HepG2 (cell line): ENCODE measurements around the gene SLC4A8. TPM values are rescaled to one million over a fixed set of nuclear protein-coding genes. Genes with fewer than 3 reads are reported as not detected.

Source experiments
- ATAC-seq: fragments of 200-7000 bp; cut with Tn5 transposase; 3 replicates; pipeline ENCODE4 v1.9.1; 2020; ENCODE audit warnings: mild to moderate bottlenecking, moderate library complexity
- BruUV-seq: library from RNA; stranded (reverse); fragments of 400-500 nt; replicated peaks from 2 replicates; lab custom pipeline; 2021; lab: Mats Ljungman, UMichigan
- CTCF ChIA-PET: fragments of 300-600 bp; formaldehyde crosslinking; extraction: SDS; loops from one replicate; lab custom pipeline; 2021; ENCODE audit warnings: low total read pairs, inconsistent platforms, low intra/inter-chr PET ratio; lab: Yijun Ruan, JAX
- POLR2A ChIA-PET: fragments of 350-600 bp; sonication (Branson Sonifier 250); formaldehyde crosslinking; loops from one replicate; lab custom pipeline; 2020; ENCODE audit warnings: antibody characterized with exemption, inconsistent platforms; lab: Yijun Ruan, JAX
- DNase-seq: peaks from one replicate; pipeline ENCODE4 v3.0.0-alpha.2; 2015; ENCODE audit warnings: low spot score
- FAIRE-seq: peaks from 3 replicates; lab custom pipeline; 2011; peaks lifted over from hg19 to GRCh38; lab: Jason Lieb, UNC
- H2AFZ ChIP-seq: one replicate; pipeline ENCODE4 v1.6.1; 2011; ENCODE audit warnings: low read length, inconsistent platforms
- H3K27ac ChIP-seq: fragments of 300-600 bp; 3 replicates; pipeline ENCODE4 v1.8.0; 2011; ENCODE audit warnings: mixed run types, mild to moderate bottlenecking, mixed read lengths, low read length, inconsistent platforms; ENCODE audit not compliant: insufficient read depth; ENCODE audit errors: extremely low read length
- H3K27me3 ChIP-seq, 2 experiments: fragments of 200-600 bp in 1 of 2; 2 replicates in 1 of 2; 3 replicates in 1 of 2; pipeline versions ENCODE4 v1.6.0 to v1.8.0; 2011; ENCODE audit warnings: low read length in 2 of 2, mild to moderate bottlenecking in 2 of 2, moderate library complexity in 2 of 2, inconsistent platforms in 1 of 2; ENCODE audit not compliant: insufficient read depth in 2 of 2, control insufficient read depth in 1 of 2
- H3K36me3 ChIP-seq, 2 experiments: fragments of 200-600 bp in 1 of 2; replicated peaks in 1 of 2; 2 replicates in 1 of 2; 3 replicates in 1 of 2; pipeline versions ENCODE4 v1.5.1 to v1.8.0; 2011; ENCODE audit warnings: low read length in 2 of 2, inconsistent platforms in 1 of 2; ENCODE audit not compliant: insufficient read depth in 2 of 2, control insufficient read depth in 1 of 2
- H3K4me1 ChIP-seq: 2 replicates; pipeline ENCODE4 v1.5.1; 2012; ENCODE audit warnings: low read length, inconsistent platforms; ENCODE audit not compliant: insufficient read depth
- H3K4me2 ChIP-seq: 2 replicates; pipeline ENCODE4 v1.6.0; 2011; ENCODE audit warnings: low read depth, low read length, inconsistent platforms
- H3K4me3 ChIP-seq, 3 experiments: fragments of 200-600 bp in 1 of 3; sonication (generic), shearing (Covaris generic) in 1 of 3; replicated peaks in 1 of 3; 2 replicates each; pipeline ENCODE4 v1.5.1; 2011 to 2016; ENCODE audit warnings: low read length in 3 of 3, inconsistent platforms in 2 of 3, low read depth in 2 of 3, mild to moderate bottlenecking in 2 of 3, control low read depth in 1 of 3, mixed read lengths in 1 of 3; ENCODE audit not compliant: insufficient read depth in 1 of 3
- H3K79me2 ChIP-seq: one replicate; pipeline ENCODE4 v1.6.1; 2011; ENCODE audit warnings: low read length, inconsistent platforms; ENCODE audit not compliant: insufficient read depth
- H3K9ac ChIP-seq: 2 replicates; pipeline ENCODE4 v1.6.0; 2011; ENCODE audit warnings: mild to moderate bottlenecking, low read depth, low read length, inconsistent platforms; ENCODE audit not compliant: insufficient read depth
- H3K9me3 ChIP-seq: 2 replicates; pipeline ENCODE4 v1.5.1; 2012; ENCODE audit warnings: mild to moderate bottlenecking, low read length
- H4K20me1 ChIP-seq: 2 replicates; pipeline ENCODE4 v1.6.0; 2011; ENCODE audit warnings: inconsistent platforms, mild to moderate bottlenecking, low read length, moderate library complexity; ENCODE audit not compliant: insufficient read depth
- AGO1 ChIP-seq: fragments of 200-400 bp; formaldehyde crosslinking; IDR thresholded peaks from 2 replicates; pipeline ENCODE4 v1.6.1; 2017; ENCODE audit warnings: mild to moderate bottlenecking, low read depth, low read length, moderate library complexity; ENCODE audit not compliant: poor library complexity, severe bottlenecking
- GMEB2 ChIP-seq: IDR thresholded peaks from 2 replicates; pipeline ENCODE4 v1.6.1; 2016; ENCODE audit warnings: missing biosample characterization, missing genetic modification reagents, low read depth
- GTF3A ChIP-seq: sonication (generic); formaldehyde crosslinking; conservative IDR thresholded peaks from 2 replicates; pipeline ENCODE4 v1.4.0; 2020; ENCODE audit warnings: mild to moderate bottlenecking, missing genetic modification reagents
- IKZF4 ChIP-seq: sonication (generic); formaldehyde crosslinking; IDR thresholded peaks from 2 replicates; pipeline ENCODE4 v1.5.1; 2020; ENCODE audit warnings: borderline replicate concordance, mild to moderate bottlenecking, low read depth, missing genetic modification reagents; ENCODE audit errors: not compliant biosample characterization
- SOX6 ChIP-seq, 2 experiments: fragments of 450-650 bp in 1 of 2; sonication (generic) in 1 of 2; formaldehyde crosslinking in 1 of 2; IDR thresholded peaks; 2 replicates each; pipeline versions ENCODE4 v1.4.0 to v1.6.1; 2017 to 2020; ENCODE audit warnings: antibody characterized with exemption in 1 of 2, mild to moderate bottlenecking in 1 of 2, missing genetic modification reagents in 1 of 2
- SP140L ChIP-seq: sonication (generic); formaldehyde crosslinking; IDR thresholded peaks from 2 replicates; pipeline ENCODE4 v1.4.0; 2020; ENCODE audit warnings: missing genetic modification reagents, borderline replicate concordance
- ZBTB26 ChIP-seq: IDR thresholded peaks from 2 replicates; pipeline ENCODE4 v1.6.1; 2016; ENCODE audit warnings: missing compliant biosample characterization, missing genetic modification reagents, borderline replicate concordance
- ZBTB3 ChIP-seq: sonication (generic); formaldehyde crosslinking; IDR thresholded peaks from 2 replicates; pipeline ENCODE4 v1.4.0; 2020; ENCODE audit warnings: low read depth, mild to moderate bottlenecking, moderate library complexity, missing genetic modification reagents, borderline replicate concordance
- ZBTB39 ChIP-seq: sonication (generic); formaldehyde crosslinking; IDR thresholded peaks from 2 replicates; pipeline ENCODE4 v1.5.0; 2020; ENCODE audit warnings: missing genetic modification reagents
- ZNF253 ChIP-seq: sonication (generic); formaldehyde crosslinking; IDR thresholded peaks from 2 replicates; pipeline ENCODE4 v1.8.0; 2022; ENCODE audit warnings: mild to moderate bottlenecking, missing genetic modification reagents, borderline replicate concordance
- ZNF644 ChIP-seq: IDR thresholded peaks from 2 replicates; pipeline ENCODE4 v1.6.1; 2016; ENCODE audit warnings: low read depth
- WGBS: methylation state at CpG from one replicate; pipeline ENCODE4 v1.1.6; 2017; ENCODE audit warnings: low lambda C conversion rate; 5-methylcytosine and 5-hydroxymethylcytosine counted together
- in situ Hi-C: cut with HindIII; loops from 2 replicates; pipeline ENCODE4 v1.10.0; 2017; ENCODE audit warnings: low pct_unique_long_range_greater_than_20kb; ENCODE audit not compliant: extremely low pct_ligation_motif_present
- intact Hi-C: fragments of 100-400 bp; cut with micrococcal nuclease; formaldehyde crosslinking; loops from one replicate; pipeline ENCODE4 v1.10.0; 2022; ENCODE audit not compliant: unreplicated experiment
- polyA plus RNA-seq, 8 experiments: library from polyadenylated mRNA; depleted of rRNA in 3 of 8; stranded (reverse) in 7 of 8; unstranded in 1 of 8; fragments of >200 nt; fragmentation: Illumina TruSeq in 4 of 8; extraction: Trizol in 4 of 8; gene quantifications; 2 replicates each; pipeline versions ENCODE4 v1.2.1 to v1.2.3, GENCODE V29; 2011 to 2016; ENCODE audit warnings: low read depth in 4 of 8, missing spikeins in 1 of 8, mixed read lengths in 1 of 8; ENCODE audit not compliant: insufficient read depth in 1 of 8
- total RNA-seq, 5 experiments: library from RNA; depleted of rRNA; stranded (reverse); fragments of >200 nt; fragmentation: Illumina TruSeq; extraction: Trizol; gene quantifications; 2 replicates each; pipeline ENCODE4 v1.2.3, GENCODE V29; 2016; ENCODE audit warnings: low read depth in 1 of 5
- TF ChIP-seq, protein P1 (sequence below): conservative IDR thresholded peaks from 2 replicates; pipeline ENCODE4 v1.6.1; 2018; ENCODE audit warnings: missing genetic modification reagents
- TF ChIP-seq, protein P2 (sequence below): sonication (generic); formaldehyde crosslinking; IDR thresholded peaks from 2 replicates; pipeline ENCODE4 v1.5.0; 2020; ENCODE audit warnings: missing genetic modification reagents, mild to moderate bottlenecking, borderline replicate concordance
- TF ChIP-seq, protein P3 (sequence below): sonication (generic); formaldehyde crosslinking; IDR thresholded peaks from 2 replicates; pipeline ENCODE4 v1.8.1; 2023; ENCODE audit warnings: missing genetic modification reagents, mild to moderate bottlenecking, borderline replicate concordance

The SLC4A8 gene
- total and polyA plus RNA-seq, 2 of the 13 experiments (the other 11 are each of a cell fraction or from before 2014, with no cell fraction given) = under 0.01 to 0.07 TPM

GRCh38 chr12:51381226-51382079, 43.2 kb upstream of the SLC4A8 start:
- no peak for DNase-seq
- CTCF ChIA-PET = no interaction called here
- intact Hi-C loops (no loop called here), in situ Hi-C loops (no loop called here)
- BruUV-seq = no TSS peak
- no peak overlapping the region for H3K9ac ChIP-seq
- H3K4me1 ChIP-seq = no peaks in the 10 kb centered on the region
- H3K27me3 ChIP-seq = no peaks in the 10 kb centered on the region; a peak in 1 of 5 replicates
- H3K79me2 ChIP-seq = no peaks in the 10 kb centered on the region
- H3K27ac ChIP-seq = no peak overlapping the region
- H3K4me2 ChIP-seq = no peak overlapping the region
- 0 out of 2 replicates have a peak, but pooled peaks cover 2% of the 10 kb centered on the region for H4K20me1 ChIP-seq
- no peaks in the 10 kb centered on the region for H3K36me3 ChIP-seq
- no peak for FAIRE-seq
- POLR2A ChIA-PET = no interaction called here
- no peak overlapping the region for H2AFZ ChIP-seq
- WGBS = 60% methylated on average over 5 of the region's 5 CpGs
- ATAC-seq = no peak
- H3K4me3 ChIP-seq = no peak overlapping the region
- H3K9me3 ChIP-seq = no peaks in the 10 kb centered on the region
- TF ChIP-seq ZBTB26 (CRISPR knock-in tag) (no peak), IKZF4 (no peak), ZBTB3 (CRISPR knock-in tag) (no peak), ZBTB39 (CRISPR knock-in tag) (no peak), GTF3A (CRISPR knock-in tag) (no peak), GMEB2 (no peak), SP140L (CRISPR knock-in tag) (no peak), ZNF644 (CRISPR knock-in tag) (no peak), ZNF253 (CRISPR knock-in tag) (no peak), AGO1 (no peak), SOX6 (IDR thresholded peaks at IDR 0.05) (no peak), SOX6 (CRISPR knock-in tag; IDR thresholded peaks at IDR 0.05) (no peak)
- TF ChIP-seq, protein P1, sequence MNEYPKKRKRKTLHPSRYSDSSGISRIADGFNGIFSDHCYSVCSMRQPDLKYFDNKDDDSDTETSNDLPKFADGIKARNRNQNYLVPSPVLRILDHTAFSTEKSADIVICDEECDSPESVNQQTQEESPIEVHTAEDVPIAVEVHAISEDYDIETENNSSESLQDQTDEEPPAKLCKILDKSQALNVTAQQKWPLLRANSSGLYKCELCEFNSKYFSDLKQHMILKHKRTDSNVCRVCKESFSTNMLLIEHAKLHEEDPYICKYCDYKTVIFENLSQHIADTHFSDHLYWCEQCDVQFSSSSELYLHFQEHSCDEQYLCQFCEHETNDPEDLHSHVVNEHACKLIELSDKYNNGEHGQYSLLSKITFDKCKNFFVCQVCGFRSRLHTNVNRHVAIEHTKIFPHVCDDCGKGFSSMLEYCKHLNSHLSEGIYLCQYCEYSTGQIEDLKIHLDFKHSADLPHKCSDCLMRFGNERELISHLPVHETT (CRISPR knock-in tag) = no peak
- TF ChIP-seq, protein P2, sequence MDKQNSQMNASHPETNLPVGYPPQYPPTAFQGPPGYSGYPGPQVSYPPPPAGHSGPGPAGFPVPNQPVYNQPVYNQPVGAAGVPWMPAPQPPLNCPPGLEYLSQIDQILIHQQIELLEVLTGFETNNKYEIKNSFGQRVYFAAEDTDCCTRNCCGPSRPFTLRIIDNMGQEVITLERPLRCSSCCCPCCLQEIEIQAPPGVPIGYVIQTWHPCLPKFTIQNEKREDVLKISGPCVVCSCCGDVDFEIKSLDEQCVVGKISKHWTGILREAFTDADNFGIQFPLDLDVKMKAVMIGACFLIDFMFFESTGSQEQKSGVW (CRISPR knock-in tag) = no peak
- TF ChIP-seq, protein P3, sequence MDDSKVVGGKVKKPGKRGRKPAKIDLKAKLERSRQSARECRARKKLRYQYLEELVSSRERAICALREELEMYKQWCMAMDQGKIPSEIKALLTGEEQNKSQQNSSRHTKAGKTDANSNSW (CRISPR knock-in tag) = no peak
